PC-9 (cell line): ENCODE measurements around the gene FAM53A.

ENCODE experiments used
- EZH2 ChIP-seq: fragments of 200-600 bp; sonication (generic); IDR thresholded peaks from 2 replicates; pipeline ENCODE4 v1.8.0; 2017; ENCODE audit warnings: antibody characterized with exemption, low read depth
- TF ChIP-seq, protein P1 (sequence below): fragments of 200-600 bp; sonication (generic); conservative IDR thresholded peaks from 2 replicates; pipeline ENCODE4 v1.6.1; 2017; ENCODE audit warnings: mixed run types, antibody characterized with exemption, mild to moderate bottlenecking, moderate library complexity

GRCh38 chr4:1626941-1627340 is 57.2 kb downstream of the FAM53A start:
- TF ChIP-seq, protein P1, sequence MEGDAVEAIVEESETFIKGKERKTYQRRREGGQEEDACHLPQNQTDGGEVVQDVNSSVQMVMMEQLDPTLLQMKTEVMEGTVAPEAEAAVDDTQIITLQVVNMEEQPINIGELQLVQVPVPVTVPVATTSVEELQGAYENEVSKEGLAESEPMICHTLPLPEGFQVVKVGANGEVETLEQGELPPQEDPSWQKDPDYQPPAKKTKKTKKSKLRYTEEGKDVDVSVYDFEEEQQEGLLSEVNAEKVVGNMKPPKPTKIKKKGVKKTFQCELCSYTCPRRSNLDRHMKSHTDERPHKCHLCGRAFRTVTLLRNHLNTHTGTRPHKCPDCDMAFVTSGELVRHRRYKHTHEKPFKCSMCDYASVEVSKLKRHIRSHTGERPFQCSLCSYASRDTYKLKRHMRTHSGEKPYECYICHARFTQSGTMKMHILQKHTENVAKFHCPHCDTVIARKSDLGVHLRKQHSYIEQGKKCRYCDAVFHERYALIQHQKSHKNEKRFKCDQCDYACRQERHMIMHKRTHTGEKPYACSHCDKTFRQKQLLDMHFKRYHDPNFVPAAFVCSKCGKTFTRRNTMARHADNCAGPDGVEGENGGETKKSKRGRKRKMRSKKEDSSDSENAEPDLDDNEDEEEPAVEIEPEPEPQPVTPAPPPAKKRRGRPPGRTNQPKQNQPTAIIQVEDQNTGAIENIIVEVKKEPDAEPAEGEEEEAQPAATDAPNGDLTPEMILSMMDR: no peak
- TF ChIP-seq EZH2: no peak
